WTC11 (cell line): ENCODE results near the gene PRSS27. TPM values are rescaled to one million over a fixed set of nuclear protein-coding genes. Genes with fewer than 3 reads are reported as not detected.

Experiments
- ARID4B ChIP-seq: sonication (generic); formaldehyde crosslinking; IDR thresholded peaks from 2 replicates; pipeline ENCODE4 v1.8.0; 2023; ENCODE audit warnings: missing genetic modification reagents, mild to moderate bottlenecking, borderline replicate concordance
- ATF2 ChIP-seq: sonication (generic); formaldehyde crosslinking; IDR thresholded peaks from 2 replicates; pipeline ENCODE4 v1.8.1; 2022; ENCODE audit warnings: low read depth, missing genetic modification reagents, borderline replicate concordance
- CBFB ChIP-seq: sonication (generic); formaldehyde crosslinking; IDR thresholded peaks from 2 replicates; pipeline ENCODE4 v1.8.1; 2022; ENCODE audit warnings: mild to moderate bottlenecking, low read depth, missing genetic modification reagents
- E2F4 ChIP-seq: sonication (generic); formaldehyde crosslinking; IDR thresholded peaks from 2 replicates; pipeline ENCODE4 v1.8.1; 2022; ENCODE audit warnings: low read depth, mild to moderate bottlenecking, moderate library complexity, missing genetic modification reagents, borderline replicate concordance
- ESRRA ChIP-seq: sonication (generic); formaldehyde crosslinking; IDR thresholded peaks from 2 replicates; pipeline ENCODE4 v1.8.1; 2022; ENCODE audit warnings: mild to moderate bottlenecking, missing genetic modification reagents, borderline replicate concordance
- FOXK1 ChIP-seq: sonication (generic); formaldehyde crosslinking; IDR thresholded peaks from 2 replicates; pipeline ENCODE4 v1.8.0; 2022; ENCODE audit warnings: mild to moderate bottlenecking, moderate library complexity, missing genetic modification reagents
- FOXP4 ChIP-seq: sonication (generic); formaldehyde crosslinking; IDR thresholded peaks from 2 replicates; pipeline ENCODE4 v1.8.0; 2022; ENCODE audit warnings: mild to moderate bottlenecking, missing genetic modification reagents
- HMGA2 ChIP-seq: fragments of 250-450 bp; sonication (Bioruptor Pico); IDR thresholded peaks from 2 replicates; pipeline ENCODE4 v1.4.0; 2021; ENCODE audit warnings: mild to moderate bottlenecking, moderate library complexity
- JUN ChIP-seq: sonication (generic); formaldehyde crosslinking; IDR thresholded peaks from 2 replicates; pipeline ENCODE4 v1.8.0; 2023; ENCODE audit warnings: mild to moderate bottlenecking, missing genetic modification reagents
- MLX ChIP-seq: sonication (generic); formaldehyde crosslinking; IDR thresholded peaks from 2 replicates; pipeline ENCODE4 v1.8.1; 2023; ENCODE audit warnings: mild to moderate bottlenecking, missing genetic modification reagents, moderate library complexity
- MYBL2 ChIP-seq: sonication (generic); formaldehyde crosslinking; IDR thresholded peaks from 2 replicates; pipeline ENCODE4 v1.8.1; 2023; ENCODE audit warnings: mild to moderate bottlenecking, moderate library complexity, missing genetic modification reagents
- NFE2L1 ChIP-seq: sonication (generic); formaldehyde crosslinking; IDR thresholded peaks from 2 replicates; pipeline ENCODE4 v1.8.1; 2023; ENCODE audit warnings: missing genetic modification reagents
- PRDM15 ChIP-seq: sonication (generic); formaldehyde crosslinking; IDR thresholded peaks from 2 replicates; pipeline ENCODE4 v1.8.0; 2022; ENCODE audit warnings: missing genetic modification reagents
- PREB ChIP-seq: sonication (generic); formaldehyde crosslinking; IDR thresholded peaks from 2 replicates; pipeline ENCODE4 v1.8.1; 2022; ENCODE audit warnings: mild to moderate bottlenecking, missing genetic modification reagents, moderate library complexity, borderline replicate concordance
- RELA ChIP-seq: sonication (generic); formaldehyde crosslinking; IDR thresholded peaks from 2 replicates; pipeline ENCODE4 v1.8.1; 2022; ENCODE audit warnings: missing genetic modification reagents, mild to moderate bottlenecking, borderline replicate concordance
- SP1 ChIP-seq: sonication (generic); formaldehyde crosslinking; conservative IDR thresholded peaks from 2 replicates; pipeline ENCODE4 v1.8.1; 2022; ENCODE audit warnings: missing genetic modification reagents
- TEAD4 ChIP-seq: sonication (generic); formaldehyde crosslinking; IDR thresholded peaks from 2 replicates; pipeline ENCODE4 v1.8.0; 2022; ENCODE audit warnings: mild to moderate bottlenecking, missing genetic modification reagents
- ZNF121 ChIP-seq: sonication (generic); formaldehyde crosslinking; IDR thresholded peaks from 2 replicates; pipeline ENCODE4 v1.8.0; 2023; ENCODE audit warnings: missing genetic modification reagents
- ZNF263 ChIP-seq: sonication (generic); formaldehyde crosslinking; IDR thresholded peaks from 2 replicates; pipeline ENCODE4 v1.8.1; 2022; ENCODE audit warnings: low read depth, mild to moderate bottlenecking, moderate library complexity, missing genetic modification reagents
- ZNF281 ChIP-seq: sonication (generic); formaldehyde crosslinking; IDR thresholded peaks from 2 replicates; pipeline ENCODE4 v1.8.0; 2023; ENCODE audit warnings: mild to moderate bottlenecking, missing genetic modification reagents
- ZNF416 ChIP-seq: fragments of 250-450 bp; sonication (Bioruptor Pico); IDR thresholded peaks from 2 replicates; pipeline ENCODE4 v1.9.0; 2021; ENCODE audit warnings: mild to moderate bottlenecking, inconsistent platforms
- ZNF423 ChIP-seq: fragments of 250-450 bp; sonication (Bioruptor Pico); IDR thresholded peaks from 2 replicates; pipeline ENCODE4 v2.1.2; 2022; ENCODE audit warnings: mild to moderate bottlenecking, moderate library complexity
- total RNA-seq: library from RNA; stranded (reverse); gene quantifications from 3 replicates; pipeline ENCODE4 v1.2.3, GENCODE V29; 2021

Gene PRSS27
- total RNA-seq, 1 experiment from 2014 or later = 5.1 TPM

- peak; percentile 72; the same call in 1 of the 2 replicates for TF ChIP-seq ARID4B (CRISPR knock-in tag)
- 0 out of 2 replicates have a peak, but pooled peaks have one; percentile 38 for TF ChIP-seq ATF2 (CRISPR knock-in tag)
- peak; percentile 64; the same call in 1 of the 2 replicates for TF ChIP-seq FOXK1 (CRISPR knock-in tag)
- peak; percentile 57; the same call in 1 of the 2 replicates for TF ChIP-seq SP1 (CRISPR knock-in tag)
- TF ChIP-seq ZNF281 (CRISPR knock-in tag) = 0 out of 2 replicates have a peak, but pooled peaks have one; percentile 61
- no peak for TF ChIP-seq PRDM15
- no peak for TF ChIP-seq ZNF263 (CRISPR knock-in tag)
- no peak for TF ChIP-seq ZNF416 (CRISPR knock-in tag)
- TF ChIP-seq TEAD4 (CRISPR knock-in tag) = peak; percentile 57; the same call in 1 of the 2 replicates
- TF ChIP-seq PREB (CRISPR knock-in tag) = no peak
- TF ChIP-seq MLX (CRISPR knock-in tag) = no peak
- peak; percentile 49; the same call in 1 of the 2 replicates for TF ChIP-seq ESRRA (CRISPR knock-in tag)
- TF ChIP-seq NFE2L1 (CRISPR knock-in tag) = peak; percentile 68
- TF ChIP-seq MYBL2 (CRISPR knock-in tag) = 0 out of 2 replicates have a peak, but pooled peaks have one; percentile 65
- no peak for TF ChIP-seq CBFB
- peak; percentile 90 for TF ChIP-seq FOXP4 (CRISPR knock-in tag)
- no peak for TF ChIP-seq ZNF423
- TF ChIP-seq ZNF121 (CRISPR knock-in tag) = no peak
- no peak for TF ChIP-seq HMGA2 (CRISPR knock-in tag)
- TF ChIP-seq JUN (CRISPR knock-in tag) = peak; percentile 78
- peak; percentile 46; the same call in 1 of the 2 replicates for TF ChIP-seq RELA (CRISPR knock-in tag)
- no peak for TF ChIP-seq E2F4 (CRISPR knock-in tag)
Measured at GRCh38 chr16:2715519-2715918, 4.5 kb downstream of the PRSS27 start (continued).
